Hepatocyte (in vitro differentiated cells): Measurements from ENCODE around the gene MAS1L. TPM values are rescaled to one million over a fixed set of nuclear protein-coding genes. Genes with fewer than 3 reads are reported as not detected.

Experiments used
- DNase-seq: peaks from one replicate; pipeline ENCODE4 v3.0.0-alpha.2; 2016; ENCODE audit warnings: low spot score
- H2AFZ ChIP-seq: fragments of 200-600 bp; sonication (generic); 2 replicates; pipeline ENCODE4 v1.6.0; 2016; ENCODE audit warnings: antibody characterized with exemption, mild to moderate bottlenecking
- H3K27ac ChIP-seq: fragments of 200-600 bp; sonication (generic); 2 replicates; pipeline ENCODE4 v1.5.1; 2016; ENCODE audit warnings: mild to moderate bottlenecking
- H3K27me3 ChIP-seq: fragments of 200-600 bp; sonication (generic); 2 replicates; pipeline ENCODE4 v1.6.1; 2016
- H3K36me3 ChIP-seq: fragments of 200-600 bp; sonication (generic); replicated peaks from 2 replicates; pipeline ENCODE4 v1.5.1; 2016; ENCODE audit warnings: low read depth; ENCODE audit not compliant: insufficient read depth
- H3K4me1 ChIP-seq: fragments of 200-600 bp; sonication (generic); 2 replicates; pipeline ENCODE4 v1.5.1; 2016; ENCODE audit warnings: mild to moderate bottlenecking, moderate library complexity; ENCODE audit not compliant: insufficient read depth
- H3K4me2 ChIP-seq: fragments of 200-600 bp; sonication (generic); 2 replicates; pipeline ENCODE4 v1.6.0; 2016
- H3K4me3 ChIP-seq: fragments of 200-600 bp; sonication (generic); 2 replicates; pipeline ENCODE4 v1.5.1; 2016; ENCODE audit warnings: mild to moderate bottlenecking
- H3K79me2 ChIP-seq: fragments of 200-600 bp; sonication (generic); 2 replicates; pipeline ENCODE4 v1.6.0; 2017; ENCODE audit warnings: mild to moderate bottlenecking
- H3K9me2 ChIP-seq: fragments of 200-600 bp; sonication (generic); replicated peaks from 2 replicates; pipeline ENCODE4 v1.6.0; 2017; ENCODE audit warnings: mild to moderate bottlenecking; ENCODE audit not compliant: insufficient read depth
- H3K9me3 ChIP-seq: fragments of 200-600 bp; sonication (generic); 2 replicates; pipeline ENCODE4 v1.5.1; 2016; ENCODE audit warnings: low read depth, mild to moderate bottlenecking
- H4K20me1 ChIP-seq: fragments of 200-600 bp; sonication (generic); 2 replicates; pipeline ENCODE4 v1.6.0; 2016; ENCODE audit warnings: mild to moderate bottlenecking; ENCODE audit not compliant: insufficient read depth, poor library complexity, severe bottlenecking
- EZH2 ChIP-seq: fragments of 200-600 bp; sonication (generic); IDR thresholded peaks from 2 replicates; pipeline ENCODE4 v1.6.1; 2016; ENCODE audit warnings: antibody characterized with exemption, mild to moderate bottlenecking, borderline replicate concordance
- EZH2phosphoT487 ChIP-seq: fragments of 200-600 bp; sonication (generic); IDR thresholded peaks from one replicate; pipeline ENCODE4 v1.6.1; 2018; ENCODE audit warnings: antibody characterized with exemption, mild to moderate bottlenecking, low read depth, moderate library complexity; ENCODE audit not compliant: unreplicated experiment, severe bottlenecking
- WGBS: methylation state at CpG from one replicate; pipeline ENCODE4 v1.1.6; 2016; ENCODE audit warnings: low lambda C conversion rate; ENCODE audit errors: missing lambda C conversion rate; 5-methylcytosine and 5-hydroxymethylcytosine counted together
- polyA plus RNA-seq: library from polyadenylated mRNA; unstranded; fragments of >200 nt; fragmentation: Nextera tagmentation; extraction: Ambion mirVana; gene quantifications from 2 replicates; pipeline ENCODE4 v1.2.1, GENCODE V29; 2016
- total RNA-seq: library from RNA; depleted of rRNA; stranded (reverse); fragments of >200 nt; gene quantifications from 2 replicates; pipeline ENCODE4 v1.2.3, GENCODE V29; 2014
- TF ChIP-seq, protein P1 (sequence below): fragments of 200-600 bp; sonication (generic); IDR thresholded peaks from 2 replicates; pipeline ENCODE4 v1.5.1; 2016; ENCODE audit warnings: antibody characterized with exemption, mild to moderate bottlenecking; ENCODE audit not compliant: poor library complexity

MAS1L gene
- total and polyA plus RNA-seq, 2 experiments from 2014 or later: not detected

DNA sequence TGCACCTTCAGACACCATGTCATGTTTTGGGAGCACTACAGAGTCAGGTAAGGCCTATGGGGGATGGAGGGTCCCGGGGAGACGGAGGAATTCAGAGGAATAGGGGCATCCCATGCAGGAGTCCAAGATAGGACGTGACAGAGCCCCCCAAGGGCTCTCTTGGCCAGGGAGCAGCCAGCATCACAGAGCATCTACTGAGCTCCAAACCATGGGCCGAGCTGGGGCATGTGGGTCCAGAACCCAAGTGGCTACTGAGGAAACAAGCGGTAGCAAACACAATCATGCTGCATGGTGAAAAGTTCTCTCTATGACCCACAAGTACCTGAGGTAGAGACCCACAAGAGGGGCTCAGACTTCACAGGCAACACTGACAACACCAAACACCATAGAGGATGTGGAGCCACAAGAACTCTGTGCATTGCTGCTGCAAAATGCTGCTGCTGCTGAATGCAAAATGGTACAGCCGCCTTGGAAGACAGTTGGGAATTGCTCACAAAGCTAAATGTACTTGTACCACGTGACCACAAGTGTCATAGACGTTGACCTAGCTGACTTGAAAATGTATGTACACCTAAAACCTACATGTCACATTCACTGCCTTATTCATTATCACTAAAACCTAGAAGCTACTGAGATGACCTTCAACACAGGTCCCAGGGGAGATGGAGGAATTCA is 33.4 kb upstream of the MAS1L start:
- Histone ChIP-seq H2AFZ (no peak overlapping the region), H3K4me1 (no peaks in the 10 kb centered on the region), H3K36me3 (no peaks in the 10 kb centered on the region), H3K9me2 (no peaks in the 10 kb centered on the region), H3K4me3 (no peak overlapping the region), H4K20me1 (no peaks in the 10 kb centered on the region), H3K9me3 (no peaks in the 10 kb centered on the region), H3K27me3 (no peaks in the 10 kb centered on the region), H3K27ac (no peak overlapping the region), H3K79me2 (no peaks in the 10 kb centered on the region), H3K4me2 (no peak overlapping the region)
- TF ChIP-seq, protein P1, sequence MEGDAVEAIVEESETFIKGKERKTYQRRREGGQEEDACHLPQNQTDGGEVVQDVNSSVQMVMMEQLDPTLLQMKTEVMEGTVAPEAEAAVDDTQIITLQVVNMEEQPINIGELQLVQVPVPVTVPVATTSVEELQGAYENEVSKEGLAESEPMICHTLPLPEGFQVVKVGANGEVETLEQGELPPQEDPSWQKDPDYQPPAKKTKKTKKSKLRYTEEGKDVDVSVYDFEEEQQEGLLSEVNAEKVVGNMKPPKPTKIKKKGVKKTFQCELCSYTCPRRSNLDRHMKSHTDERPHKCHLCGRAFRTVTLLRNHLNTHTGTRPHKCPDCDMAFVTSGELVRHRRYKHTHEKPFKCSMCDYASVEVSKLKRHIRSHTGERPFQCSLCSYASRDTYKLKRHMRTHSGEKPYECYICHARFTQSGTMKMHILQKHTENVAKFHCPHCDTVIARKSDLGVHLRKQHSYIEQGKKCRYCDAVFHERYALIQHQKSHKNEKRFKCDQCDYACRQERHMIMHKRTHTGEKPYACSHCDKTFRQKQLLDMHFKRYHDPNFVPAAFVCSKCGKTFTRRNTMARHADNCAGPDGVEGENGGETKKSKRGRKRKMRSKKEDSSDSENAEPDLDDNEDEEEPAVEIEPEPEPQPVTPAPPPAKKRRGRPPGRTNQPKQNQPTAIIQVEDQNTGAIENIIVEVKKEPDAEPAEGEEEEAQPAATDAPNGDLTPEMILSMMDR: no peak
- TF ChIP-seq EZH2: no peak
- TF ChIP-seq EZH2phosphoT487: no peak
- no peak for DNase-seq
- WGBS: 61% methylated on average over 8 of the region's 8 CpGs

DNA sequence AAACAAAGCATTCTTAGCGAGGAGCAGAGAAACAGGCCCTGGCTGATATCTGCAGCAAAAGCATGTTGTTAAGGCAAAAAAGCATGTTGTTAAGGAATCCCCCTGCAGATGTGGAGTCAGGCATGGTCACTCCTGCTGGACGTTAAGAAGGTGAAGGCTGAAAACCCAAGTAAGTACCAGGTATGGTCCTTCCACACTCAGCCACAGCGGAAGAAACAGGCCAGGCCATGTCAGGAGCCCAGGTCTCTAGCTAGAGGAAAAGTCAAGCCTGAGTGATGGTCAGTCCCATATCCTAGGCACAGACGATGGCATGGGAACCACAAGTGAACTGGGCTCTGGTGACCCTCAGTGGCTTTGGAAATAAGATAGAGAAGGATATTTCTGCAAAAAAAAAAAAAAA is 32.5 kb upstream of the MAS1L start:
- Histone ChIP-seq H3K79me2 (no peaks in the 10 kb centered on the region), H3K4me1 (no peaks in the 10 kb centered on the region), H3K4me3 (no peak overlapping the region), H3K36me3 (no peaks in the 10 kb centered on the region), H3K9me2 (no peaks in the 10 kb centered on the region), H3K27ac (no peak overlapping the region), H4K20me1 (no peaks in the 10 kb centered on the region), H3K27me3 (no peaks in the 10 kb centered on the region), H3K9me3 (no peaks in the 10 kb centered on the region), H3K4me2 (no peak overlapping the region), H2AFZ (no peak overlapping the region)
- TF ChIP-seq, protein P1: no peak
- TF ChIP-seq EZH2phosphoT487 (no peak), EZH2 (no peak)
- no peak for DNase-seq
- WGBS: 85% methylated on average over 4 of the region's 4 CpGs

DNA sequence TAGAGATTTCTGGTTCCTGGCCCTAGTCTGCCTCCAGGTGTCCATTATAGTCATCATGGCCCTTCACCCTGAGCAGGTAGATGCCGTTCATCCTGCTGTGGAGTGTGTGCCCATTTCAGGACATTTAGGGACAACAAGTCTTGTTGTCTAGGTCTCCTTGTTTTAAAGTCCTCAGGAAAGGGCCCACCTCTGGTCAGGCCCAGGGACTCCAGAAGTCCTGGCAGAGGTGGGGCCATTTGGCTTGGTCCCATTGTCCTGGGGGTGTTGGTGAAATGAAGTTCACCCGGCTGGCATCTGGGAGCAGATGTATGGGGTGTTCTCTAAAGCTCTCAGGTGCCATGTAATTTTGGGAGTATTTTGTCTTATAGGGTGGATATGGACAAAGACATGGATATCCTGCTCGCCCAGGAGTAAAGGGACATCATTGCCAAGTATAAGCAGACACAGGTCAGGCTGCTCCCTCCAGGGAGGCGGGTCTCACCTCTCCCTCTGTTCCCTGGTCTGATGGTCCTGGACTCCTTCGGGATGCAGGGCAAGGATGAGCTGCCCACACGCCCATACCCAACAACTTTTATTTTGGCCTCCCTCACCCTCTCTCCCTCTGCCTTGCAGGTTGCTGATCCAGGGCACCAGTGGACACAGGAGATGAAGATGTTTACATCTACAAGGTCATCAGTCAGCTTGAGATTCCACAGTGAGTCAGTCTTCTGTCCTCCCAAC is 31.7 kb upstream of the MAS1L start:
- no peak overlapping the region for H2AFZ ChIP-seq
- no peaks in the 10 kb centered on the region for H3K9me3 ChIP-seq
- WGBS: 90% methylated on average over 6 of the region's 6 CpGs
- no peaks in the 10 kb centered on the region for H3K4me1 ChIP-seq
- H4K20me1 ChIP-seq: no peaks in the 10 kb centered on the region
- DNase-seq: no peak
- H3K36me3 ChIP-seq: no peaks in the 10 kb centered on the region
- no peak overlapping the region for H3K27ac ChIP-seq
- no peaks in the 10 kb centered on the region for H3K27me3 ChIP-seq
- no peaks in the 10 kb centered on the region for H3K79me2 ChIP-seq
- H3K9me2 ChIP-seq: no peaks in the 10 kb centered on the region
- no peak overlapping the region for H3K4me2 ChIP-seq
- H3K4me3 ChIP-seq: no peak overlapping the region
- TF ChIP-seq, protein P1: no peak
- TF ChIP-seq EZH2: no peak
- TF ChIP-seq EZH2phosphoT487: no peak
